Loucy (cell line): ENCODE data around the gene TRPV3.
"Not testable (repeated sequence)": the region's sequence is repeated elsewhere in the genome, so short reads cannot be mapped to it uniquely, and the experiment has no call there.

ENCODE experiments used
- H2AFZ ChIP-seq: fragments of 200-600 bp; sonication (generic); 2 replicates; pipeline ENCODE4 v1.6.0; 2016; ENCODE audit warnings: antibody characterized with exemption, mild to moderate bottlenecking, low read length, moderate library complexity
- H3F3A ChIP-seq: fragments of 200-600 bp; 2 replicates; pipeline ENCODE4 v1.6.0; 2016; ENCODE audit warnings: antibody characterized with exemption, low read depth, mild to moderate bottlenecking
- H3K27me3 ChIP-seq: fragments of 200-600 bp; sonication (generic); 2 replicates; pipeline ENCODE4 v1.6.1; 2014; ENCODE audit warnings: low read length, mild to moderate bottlenecking; ENCODE audit not compliant: insufficient read depth, poor library complexity, severe bottlenecking
- H3K36me3 ChIP-seq: fragments of 200-600 bp; sonication (generic); 2 replicates; pipeline ENCODE4 v1.6.1; 2016; ENCODE audit warnings: low read length; ENCODE audit not compliant: insufficient read depth
- H3K4me1 ChIP-seq: fragments of 200-600 bp; sonication (generic); 2 replicates; pipeline ENCODE4 v1.5.1; 2014; ENCODE audit warnings: low read length, mild to moderate bottlenecking; ENCODE audit not compliant: insufficient read depth, poor library complexity, severe bottlenecking
- H3K4me2 ChIP-seq: fragments of 200-600 bp; sonication (generic); 2 replicates; pipeline ENCODE4 v1.6.0; 2014; ENCODE audit warnings: antibody characterized with exemption, low read length, low read depth, mild to moderate bottlenecking; ENCODE audit not compliant: poor library complexity, severe bottlenecking
- H3K4me3 ChIP-seq: fragments of 200-600 bp; sonication (generic); 2 replicates; pipeline ENCODE4 v1.5.1; 2014; ENCODE audit warnings: low read length, mild to moderate bottlenecking, mixed read lengths; ENCODE audit not compliant: poor library complexity, severe bottlenecking
- H3K79me2 ChIP-seq: fragments of 200-600 bp; sonication (generic); 2 replicates; pipeline ENCODE4 v1.6.1; 2014; ENCODE audit warnings: low read length; ENCODE audit not compliant: insufficient read depth
- H3K9ac ChIP-seq: fragments of 200-600 bp; sonication (generic); 2 replicates; pipeline ENCODE4 v1.6.0; 2014; ENCODE audit warnings: mild to moderate bottlenecking, low read depth, low read length, moderate library complexity; ENCODE audit not compliant: poor library complexity, severe bottlenecking
- H3K9me2 ChIP-seq: fragments of 200-600 bp; sonication (generic); replicated peaks from 2 replicates; pipeline ENCODE4 v1.6.1; 2016; ENCODE audit warnings: low read depth, low read length, mixed read lengths
- H3K9me3 ChIP-seq: fragments of 200-600 bp; sonication (generic); 2 replicates; pipeline ENCODE4 v1.6.1; 2014; ENCODE audit warnings: mild to moderate bottlenecking, antibody characterized with exemption, low read length, low read depth; ENCODE audit not compliant: insufficient read depth
- H4K20me1 ChIP-seq: fragments of 200-600 bp; sonication (generic); 2 replicates; pipeline ENCODE4 v1.6.0; 2014; ENCODE audit warnings: antibody characterized with exemption, low read length, mild to moderate bottlenecking; ENCODE audit not compliant: insufficient read depth, poor library complexity, severe bottlenecking
- EZH2phosphoT487 ChIP-seq: fragments of 200-600 bp; IDR thresholded peaks from 2 replicates; pipeline ENCODE4 v1.6.1; 2018; ENCODE audit warnings: antibody characterized with exemption, mild to moderate bottlenecking, moderate library complexity, borderline replicate concordance
- TF ChIP-seq, protein P1 (sequence below): fragments of 200-600 bp; sonication (generic); conservative IDR thresholded peaks from 2 replicates; pipeline ENCODE4 v1.5.1; 2014; ENCODE audit warnings: mild to moderate bottlenecking, antibody characterized with exemption, low read length

TRPV3 gene

DNA sequence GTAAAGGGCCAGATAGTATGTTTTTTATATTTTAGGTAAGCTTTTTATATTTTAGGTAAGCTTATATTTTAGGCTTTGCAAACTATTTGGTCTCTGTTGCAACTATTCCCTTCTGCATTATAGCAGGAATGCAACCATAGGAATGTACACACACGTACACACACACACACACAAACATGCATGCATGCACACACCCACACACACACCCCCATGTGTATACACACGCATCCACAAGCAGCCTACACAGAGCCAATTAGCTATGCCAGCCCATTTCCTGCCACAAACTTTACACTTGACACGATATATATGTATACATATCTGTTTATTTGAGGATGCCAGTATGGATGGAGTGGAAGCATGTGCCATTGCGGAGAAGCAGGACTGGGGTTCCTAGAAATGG is 7.5 kb upstream of the TRPV3 start:
- no peak overlapping the region for H2AFZ ChIP-seq
- H3K9me2 ChIP-seq = no peaks in the 10 kb centered on the region
- no peaks in the 10 kb centered on the region for H3K36me3 ChIP-seq
- no peak overlapping the region for H3K4me2 ChIP-seq
- H3K9me3 ChIP-seq = no peaks in the 10 kb centered on the region
- no peak overlapping the region for H3K9ac ChIP-seq
- TF ChIP-seq, protein P1, sequence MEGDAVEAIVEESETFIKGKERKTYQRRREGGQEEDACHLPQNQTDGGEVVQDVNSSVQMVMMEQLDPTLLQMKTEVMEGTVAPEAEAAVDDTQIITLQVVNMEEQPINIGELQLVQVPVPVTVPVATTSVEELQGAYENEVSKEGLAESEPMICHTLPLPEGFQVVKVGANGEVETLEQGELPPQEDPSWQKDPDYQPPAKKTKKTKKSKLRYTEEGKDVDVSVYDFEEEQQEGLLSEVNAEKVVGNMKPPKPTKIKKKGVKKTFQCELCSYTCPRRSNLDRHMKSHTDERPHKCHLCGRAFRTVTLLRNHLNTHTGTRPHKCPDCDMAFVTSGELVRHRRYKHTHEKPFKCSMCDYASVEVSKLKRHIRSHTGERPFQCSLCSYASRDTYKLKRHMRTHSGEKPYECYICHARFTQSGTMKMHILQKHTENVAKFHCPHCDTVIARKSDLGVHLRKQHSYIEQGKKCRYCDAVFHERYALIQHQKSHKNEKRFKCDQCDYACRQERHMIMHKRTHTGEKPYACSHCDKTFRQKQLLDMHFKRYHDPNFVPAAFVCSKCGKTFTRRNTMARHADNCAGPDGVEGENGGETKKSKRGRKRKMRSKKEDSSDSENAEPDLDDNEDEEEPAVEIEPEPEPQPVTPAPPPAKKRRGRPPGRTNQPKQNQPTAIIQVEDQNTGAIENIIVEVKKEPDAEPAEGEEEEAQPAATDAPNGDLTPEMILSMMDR = no peak
- no peak for TF ChIP-seq EZH2phosphoT487
- H3K4me1 ChIP-seq = no peaks in the 10 kb centered on the region
- no peaks in the 10 kb centered on the region for H4K20me1 ChIP-seq
- no peaks in the 10 kb centered on the region for H3K79me2 ChIP-seq
- no peak overlapping the region for H3K4me3 ChIP-seq
- H3K27me3 ChIP-seq = no peaks in the 10 kb centered on the region
- H3F3A ChIP-seq = no peaks in the 10 kb centered on the region

DNA sequence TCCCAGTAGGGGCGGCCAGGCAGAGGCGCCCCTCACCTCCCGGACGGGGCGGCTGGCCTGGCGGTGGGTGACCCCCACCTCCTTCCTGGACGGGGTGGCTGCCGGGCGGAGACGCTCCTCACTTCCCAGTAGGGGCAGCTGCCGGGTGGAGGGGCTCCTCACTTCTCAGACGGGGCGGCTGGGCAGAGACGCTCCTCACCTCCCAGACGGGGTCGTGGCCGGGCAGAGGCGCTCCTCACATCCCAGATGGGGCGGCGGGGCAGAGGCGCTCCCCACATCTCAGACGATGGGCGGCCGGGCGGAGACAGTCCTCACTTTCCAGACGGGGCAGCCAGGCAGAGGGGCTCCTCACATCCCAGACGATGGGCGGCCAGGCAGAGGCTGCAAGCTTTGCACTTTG is 6.6 kb upstream of the TRPV3 start:
- H3K9ac ChIP-seq, H3K4me3 ChIP-seq, H3K4me2 ChIP-seq, H3F3A ChIP-seq, H3K79me2 ChIP-seq, H2AFZ ChIP-seq, H3K36me3 ChIP-seq, H4K20me1 ChIP-seq, H3K4me1 ChIP-seq, H3K9me3 ChIP-seq, H3K9me2 ChIP-seq, H3K27me3 ChIP-seq: not testable (repeated sequence)

DNA sequence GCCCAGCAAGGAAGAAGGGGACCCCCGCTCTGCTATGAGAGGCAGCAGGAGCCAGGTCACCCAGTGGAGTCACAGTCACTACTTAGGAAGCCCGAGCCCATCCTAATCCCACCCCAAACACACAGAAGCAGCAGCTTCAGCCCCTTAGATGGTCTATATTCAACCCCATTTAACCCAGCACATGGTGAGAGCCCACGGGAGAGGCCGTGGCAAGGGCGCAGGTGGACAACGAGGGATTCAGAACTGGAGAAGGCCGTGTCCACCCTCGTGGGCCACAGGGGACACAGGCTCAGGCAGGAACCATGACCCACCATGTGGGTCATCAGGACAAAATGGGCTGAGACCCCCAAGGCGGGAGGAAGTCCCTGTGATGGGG is 1.6 kb upstream of the TRPV3 start:
- no peak for TF ChIP-seq EZH2phosphoT487
- TF ChIP-seq, protein P1 = no peak
- Histone ChIP-seq H3K9ac (no peak overlapping the region), H4K20me1 (no peaks in the 10 kb centered on the region), H3K9me2 (no peaks in the 10 kb centered on the region), H3K4me3 (no peak overlapping the region), H3K79me2 (no peaks in the 10 kb centered on the region), H3K4me1 (no peaks in the 10 kb centered on the region), H2AFZ (no peak overlapping the region), H3F3A (no peaks in the 10 kb centered on the region), H3K36me3 (no peaks in the 10 kb centered on the region), H3K9me3 (no peaks in the 10 kb centered on the region), H3K27me3 (no peaks in the 10 kb centered on the region), H3K4me2 (no peak overlapping the region)

DNA sequence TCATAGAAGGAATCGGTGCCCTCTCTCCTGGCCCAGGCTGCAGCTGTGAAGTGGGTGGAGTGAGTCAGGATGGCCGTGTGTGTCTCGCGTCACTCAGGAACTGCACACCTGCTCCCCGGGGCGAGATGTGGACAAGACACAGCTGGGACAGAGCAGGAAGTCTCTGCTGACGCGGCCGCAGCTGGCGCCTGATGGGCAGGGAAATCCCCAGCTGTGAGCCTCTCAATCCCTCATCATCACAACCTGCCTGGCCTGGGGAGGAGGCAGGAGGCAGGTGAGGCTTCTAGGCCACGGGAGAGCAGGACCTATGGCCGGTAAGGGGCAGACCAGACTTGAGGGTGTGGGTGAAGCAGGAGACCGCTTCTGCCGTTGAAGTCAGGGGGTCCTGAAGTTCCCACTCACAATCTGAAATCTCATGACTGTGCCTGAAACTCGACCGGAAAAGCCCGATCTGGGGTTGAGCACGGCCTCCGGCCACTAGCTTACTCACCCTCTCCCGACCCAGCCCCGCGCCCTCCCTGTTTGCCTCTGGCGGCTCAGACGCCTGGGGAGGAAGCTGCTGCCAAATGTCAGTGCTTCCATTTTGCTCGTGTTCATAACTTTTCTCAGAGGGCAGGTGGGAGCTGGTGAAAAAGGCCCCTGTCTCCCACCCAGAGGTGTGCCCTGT is 1.1 kb upstream of the TRPV3 start:
- Histone ChIP-seq H3K9me3 (no peaks in the 10 kb centered on the region), H3K4me1 (no peaks in the 10 kb centered on the region), H3K9me2 (no peaks in the 10 kb centered on the region), H2AFZ (no peak overlapping the region), H3K27me3 (no peaks in the 10 kb centered on the region), H3F3A (no peaks in the 10 kb centered on the region), H3K4me3 (no peak overlapping the region), H3K79me2 (no peaks in the 10 kb centered on the region), H4K20me1 (no peaks in the 10 kb centered on the region), H3K4me2 (no peak overlapping the region), H3K36me3 (no peaks in the 10 kb centered on the region), H3K9ac (no peak overlapping the region)
- no peak for TF ChIP-seq EZH2phosphoT487
- TF ChIP-seq, protein P1 = no peak
